Ishikawa (cell line): ENCODE results near the gene PRKCH.

Experiments
- CEBPB ChIP-seq: IDR thresholded peaks from 2 replicates; pipeline ENCODE4 v1.6.1; 2012
- CREB1 ChIP-seq: IDR thresholded peaks from 2 replicates; pipeline ENCODE4 v1.6.1; 2012; ENCODE audit warnings: low read depth
- EGR1 ChIP-seq: IDR thresholded peaks from 2 replicates; pipeline ENCODE4 v1.6.1; 2012
- EP300 ChIP-seq: IDR thresholded peaks from 2 replicates; pipeline ENCODE4 v1.6.1; 2012; ENCODE audit warnings: borderline replicate concordance
- FOXM1 ChIP-seq: IDR thresholded peaks from 2 replicates; pipeline ENCODE4 v1.6.1; 2012; ENCODE audit warnings: low read depth, borderline replicate concordance
- RAD21 ChIP-seq: IDR thresholded peaks from 2 replicates; pipeline ENCODE4 v1.6.1; 2012; ENCODE audit warnings: low read depth
- TAF1 ChIP-seq: IDR thresholded peaks from 2 replicates; pipeline ENCODE4 v1.6.1; 2012; ENCODE audit warnings: low read depth, mild to moderate bottlenecking
- TCF12 ChIP-seq: IDR thresholded peaks from 2 replicates; pipeline ENCODE4 v1.6.1; 2012; ENCODE audit warnings: low read depth
- YY1 ChIP-seq: IDR thresholded peaks from 2 replicates; pipeline ENCODE4 v1.6.1; 2012; ENCODE audit warnings: low read depth
- ZBTB7A ChIP-seq: IDR thresholded peaks from 2 replicates; pipeline ENCODE4 v1.6.1; 2012; ENCODE audit warnings: low read depth
- TF ChIP-seq, protein P1 (sequence below): IDR thresholded peaks from 2 replicates; pipeline ENCODE4 v1.6.1; 2012
- TF ChIP-seq, protein P2 (sequence below): IDR thresholded peaks from 2 replicates; pipeline ENCODE4 v1.6.1; 2012; ENCODE audit warnings: low read depth, mild to moderate bottlenecking
- TF ChIP-seq, protein P3 (sequence below): IDR thresholded peaks from 2 replicates; pipeline ENCODE4 v1.6.1; 2012

DNA sequence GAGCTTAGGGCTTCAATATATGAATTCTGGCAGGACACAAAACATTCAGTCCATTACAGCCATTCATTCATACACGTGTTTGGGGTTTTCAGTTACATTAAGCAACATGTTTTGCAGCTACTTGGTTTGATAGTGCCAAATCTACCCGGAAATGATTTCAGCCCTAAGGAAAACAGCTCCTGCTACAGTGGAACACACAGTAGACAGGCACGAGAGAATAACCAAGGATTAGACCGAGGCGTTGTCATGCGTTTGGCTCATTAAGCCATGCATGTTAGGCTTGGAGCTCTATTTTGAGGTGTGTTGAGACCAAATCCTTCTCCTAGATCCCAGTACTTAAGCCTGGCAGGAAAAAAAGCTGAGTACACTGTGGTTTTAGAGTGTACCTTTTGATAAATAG lies 177.4 kb downstream of the PRKCH start:
- TF ChIP-seq, protein P1, sequence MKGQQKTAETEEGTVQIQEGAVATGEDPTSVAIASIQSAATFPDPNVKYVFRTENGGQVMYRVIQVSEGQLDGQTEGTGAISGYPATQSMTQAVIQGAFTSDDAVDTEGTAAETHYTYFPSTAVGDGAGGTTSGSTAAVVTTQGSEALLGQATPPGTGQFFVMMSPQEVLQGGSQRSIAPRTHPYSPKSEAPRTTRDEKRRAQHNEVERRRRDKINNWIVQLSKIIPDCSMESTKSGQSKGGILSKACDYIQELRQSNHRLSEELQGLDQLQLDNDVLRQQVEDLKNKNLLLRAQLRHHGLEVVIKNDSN: no peak
- TF ChIP-seq, protein P2, sequence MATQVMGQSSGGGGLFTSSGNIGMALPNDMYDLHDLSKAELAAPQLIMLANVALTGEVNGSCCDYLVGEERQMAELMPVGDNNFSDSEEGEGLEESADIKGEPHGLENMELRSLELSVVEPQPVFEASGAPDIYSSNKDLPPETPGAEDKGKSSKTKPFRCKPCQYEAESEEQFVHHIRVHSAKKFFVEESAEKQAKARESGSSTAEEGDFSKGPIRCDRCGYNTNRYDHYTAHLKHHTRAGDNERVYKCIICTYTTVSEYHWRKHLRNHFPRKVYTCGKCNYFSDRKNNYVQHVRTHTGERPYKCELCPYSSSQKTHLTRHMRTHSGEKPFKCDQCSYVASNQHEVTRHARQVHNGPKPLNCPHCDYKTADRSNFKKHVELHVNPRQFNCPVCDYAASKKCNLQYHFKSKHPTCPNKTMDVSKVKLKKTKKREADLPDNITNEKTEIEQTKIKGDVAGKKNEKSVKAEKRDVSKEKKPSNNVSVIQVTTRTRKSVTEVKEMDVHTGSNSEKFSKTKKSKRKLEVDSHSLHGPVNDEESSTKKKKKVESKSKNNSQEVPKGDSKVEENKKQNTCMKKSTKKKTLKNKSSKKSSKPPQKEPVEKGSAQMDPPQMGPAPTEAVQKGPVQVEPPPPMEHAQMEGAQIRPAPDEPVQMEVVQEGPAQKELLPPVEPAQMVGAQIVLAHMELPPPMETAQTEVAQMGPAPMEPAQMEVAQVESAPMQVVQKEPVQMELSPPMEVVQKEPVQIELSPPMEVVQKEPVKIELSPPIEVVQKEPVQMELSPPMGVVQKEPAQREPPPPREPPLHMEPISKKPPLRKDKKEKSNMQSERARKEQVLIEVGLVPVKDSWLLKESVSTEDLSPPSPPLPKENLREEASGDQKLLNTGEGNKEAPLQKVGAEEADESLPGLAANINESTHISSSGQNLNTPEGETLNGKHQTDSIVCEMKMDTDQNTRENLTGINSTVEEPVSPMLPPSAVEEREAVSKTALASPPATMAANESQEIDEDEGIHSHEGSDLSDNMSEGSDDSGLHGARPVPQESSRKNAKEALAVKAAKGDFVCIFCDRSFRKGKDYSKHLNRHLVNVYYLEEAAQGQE: no peak
- TF ChIP-seq RAD21 (no peak), EP300 (no peak), TAF1 (no peak), TCF12 (no peak), YY1 (no peak), EGR1 (no peak), CEBPB (peak; percentile 36; the same call in 1 of the 2 replicates), CREB1 (no peak), FOXM1 (no peak), ZBTB7A (no peak)
- TF ChIP-seq, protein P3, sequence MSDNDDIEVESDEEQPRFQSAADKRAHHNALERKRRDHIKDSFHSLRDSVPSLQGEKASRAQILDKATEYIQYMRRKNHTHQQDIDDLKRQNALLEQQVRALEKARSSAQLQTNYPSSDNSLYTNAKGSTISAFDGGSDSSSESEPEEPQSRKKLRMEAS: peak; percentile 78
